Lower leg skin (tissue), 3 donors: ENCODE data around the gene OTUD6A.

Experiments used
- CTCF ChIP-seq, 3 donors: fragments of 450-650 bp; IDR thresholded peaks; one replicate each; pipeline ENCODE4 v1.5.1; 2016; ENCODE audit warnings: antibody characterized with exemption in 3 of 3, mild to moderate bottlenecking in 3 of 3, moderate library complexity in 2 of 3
- POLR2A ChIP-seq, 2 donors: fragments of 450-650 bp; IDR thresholded peaks; one replicate each; pipeline ENCODE4 v1.6.1; 2016 to 2017; ENCODE audit warnings: antibody characterized with exemption in 2 of 2, mild to moderate bottlenecking in 1 of 2, moderate library complexity in 1 of 2

GRCh38 chrX:70049406-70049805 lies 12.9 kb upstream of the OTUD6A start:
- no peak for TF ChIP-seq CTCF (IDR thresholded peaks at IDR 0.05)
- TF ChIP-seq POLR2A (IDR thresholded peaks at IDR 0.05): no peak
